Vagina (tissue), 2 donors: ENCODE measurements around the gene PABPC1L. TPM values are rescaled to one million over a fixed set of nuclear protein-coding genes. Genes with fewer than 3 reads are reported as not detected.

ENCODE experiments used
- DNase-seq, 2 donors: peaks; one replicate each; pipeline ENCODE4 v3.0.0-alpha.2; 2017; ENCODE audit errors: extremely low spot score in 2 of 2
- H3K27ac ChIP-seq: fragments of 200-600 bp; sonication (generic); one replicate; pipeline ENCODE4 v1.5.1; 2019
- H3K27me3 ChIP-seq: fragments of 200-600 bp; sonication (generic); one replicate; pipeline ENCODE4 v1.5.1; 2019
- H3K36me3 ChIP-seq, 2 donors: fragments of 200-600 bp; sonication (generic); one replicate each; pipeline ENCODE4 v1.5.1; 2017 to 2019
- H3K4me1 ChIP-seq: fragments of 200-600 bp; sonication (generic); one replicate; pipeline ENCODE4 v1.5.1; 2019
- H3K4me3 ChIP-seq, 2 donors: fragments of 200-600 bp; sonication (generic); 1 replicate in 1 of 2; 2 replicates in 1 of 2; pipeline ENCODE4 v1.5.1; 2016 to 2019
- H3K9me3 ChIP-seq: fragments of 200-600 bp; sonication (generic); one replicate; pipeline ENCODE4 v1.5.1; 2019
- POLR2A ChIP-seq, 2 donors: fragments of 450-650 bp; IDR thresholded peaks; one replicate each; pipeline ENCODE4 v1.6.1; 2017; ENCODE audit warnings: antibody characterized with exemption in 2 of 2, mild to moderate bottlenecking in 2 of 2, moderate library complexity in 2 of 2
- POLR2AphosphoS5 ChIP-seq, 2 donors: sonication (generic); formaldehyde crosslinking; IDR thresholded peaks; one replicate each; pipeline ENCODE4 v1.9.0; 2017; ENCODE audit warnings: antibody characterized with exemption in 2 of 2, mild to moderate bottlenecking in 2 of 2, low read depth in 1 of 2; ENCODE audit not compliant: insufficient read depth in 1 of 2
- intact Hi-C: fragments of 100-400 bp; cut with DNase I; formaldehyde crosslinking; loops from one replicate; pipeline ENCODE4 v1.15.1; 2023
- total RNA-seq: library from RNA; depleted of rRNA; stranded (reverse); fragments of >200 nt; gene quantifications from one replicate; pipeline ENCODE4 v1.2.3, GENCODE V29; 2016
- TF ChIP-seq, protein P1 (sequence below), 3 experiments: fragments of 450-650 bp in 2 of 3; fragments of 200-600 bp in 1 of 3; sonication (generic) in 1 of 3; IDR thresholded peaks; one replicate each; pipeline ENCODE4 v1.5.1; 2017 to 2019; ENCODE audit warnings: antibody characterized with exemption in 3 of 3, mild to moderate bottlenecking in 2 of 3, moderate library complexity in 2 of 3

The PABPC1L gene
- total RNA-seq, 1 donor from 2014 or later = 19.6 TPM

DNA sequence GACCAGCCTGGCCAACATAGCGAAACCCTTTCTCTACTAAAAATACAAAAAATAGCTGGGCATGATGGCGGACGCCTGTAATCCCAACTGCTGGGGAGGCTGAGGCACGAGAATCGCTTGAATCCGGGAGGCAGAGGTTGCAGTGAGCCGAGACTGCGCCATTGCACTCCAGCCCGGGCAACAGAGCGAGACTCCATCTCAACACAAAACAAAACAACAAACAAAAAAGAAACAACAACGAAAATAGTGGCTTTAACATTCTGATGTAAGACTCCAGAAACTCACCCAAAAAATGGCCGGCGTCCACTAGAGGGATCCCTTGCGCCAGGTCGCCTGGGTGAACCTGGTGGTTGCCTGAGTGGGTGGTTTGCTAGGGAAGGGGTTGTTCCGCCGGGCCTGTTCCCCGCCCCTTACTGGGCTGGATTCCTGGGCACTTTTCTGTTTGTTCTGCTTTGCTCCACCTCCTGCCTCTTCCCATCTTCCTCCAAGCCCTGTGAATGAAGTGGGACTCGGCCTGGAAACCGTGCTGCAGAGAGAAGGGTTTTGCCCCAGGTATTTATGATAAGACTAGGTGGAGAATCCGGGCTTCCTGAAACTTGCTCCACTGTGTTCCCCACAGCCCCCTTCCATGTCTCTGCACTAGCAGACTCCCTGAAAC lies 1.5 kb downstream of the PABPC1L start:
- Histone ChIP-seq H3K36me3 (peaks cover 0 to 13% of the 10 kb centered on the region in 2 donors), H3K27me3 (no peaks in the 10 kb centered on the region), H3K4me1 (peaks cover 17% of the 10 kb centered on the region), H3K9me3 (no peaks in the 10 kb centered on the region), H3K4me3 (no peak overlapping the region), H3K27ac (no peak overlapping the region)
- DNase-seq = peak in 1 of 2 donors; percentile 52
- TF ChIP-seq, protein P1, sequence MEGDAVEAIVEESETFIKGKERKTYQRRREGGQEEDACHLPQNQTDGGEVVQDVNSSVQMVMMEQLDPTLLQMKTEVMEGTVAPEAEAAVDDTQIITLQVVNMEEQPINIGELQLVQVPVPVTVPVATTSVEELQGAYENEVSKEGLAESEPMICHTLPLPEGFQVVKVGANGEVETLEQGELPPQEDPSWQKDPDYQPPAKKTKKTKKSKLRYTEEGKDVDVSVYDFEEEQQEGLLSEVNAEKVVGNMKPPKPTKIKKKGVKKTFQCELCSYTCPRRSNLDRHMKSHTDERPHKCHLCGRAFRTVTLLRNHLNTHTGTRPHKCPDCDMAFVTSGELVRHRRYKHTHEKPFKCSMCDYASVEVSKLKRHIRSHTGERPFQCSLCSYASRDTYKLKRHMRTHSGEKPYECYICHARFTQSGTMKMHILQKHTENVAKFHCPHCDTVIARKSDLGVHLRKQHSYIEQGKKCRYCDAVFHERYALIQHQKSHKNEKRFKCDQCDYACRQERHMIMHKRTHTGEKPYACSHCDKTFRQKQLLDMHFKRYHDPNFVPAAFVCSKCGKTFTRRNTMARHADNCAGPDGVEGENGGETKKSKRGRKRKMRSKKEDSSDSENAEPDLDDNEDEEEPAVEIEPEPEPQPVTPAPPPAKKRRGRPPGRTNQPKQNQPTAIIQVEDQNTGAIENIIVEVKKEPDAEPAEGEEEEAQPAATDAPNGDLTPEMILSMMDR (IDR thresholded peaks at IDR 0.05) = no peak
- TF ChIP-seq POLR2A (IDR thresholded peaks at IDR 0.05) (no peak), POLR2AphosphoS5 (IDR thresholded peaks at IDR 0.05; ENCODE audit: insufficient read depth in 1 of 2, low read depth in 1 of 2) (no peak)
- intact Hi-C loops = no loop called here

DNA sequence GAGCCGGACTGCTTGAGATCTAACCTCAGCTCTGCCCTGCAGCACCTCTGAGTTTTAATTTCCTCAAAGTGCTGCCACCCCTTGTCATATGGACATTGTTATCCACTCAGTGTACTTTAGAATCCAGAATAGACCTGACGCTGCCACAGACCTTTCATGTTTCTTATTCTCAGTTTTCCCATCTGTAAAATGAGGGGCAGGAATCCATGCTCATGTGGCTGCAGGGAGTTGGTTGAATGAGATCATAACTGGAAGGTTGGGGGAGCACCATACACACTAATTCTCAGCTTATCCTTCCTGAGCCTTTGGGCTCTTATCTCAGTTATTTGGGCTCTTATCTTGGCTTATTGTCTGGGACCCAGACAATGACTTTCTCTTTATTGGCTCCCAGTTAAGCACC lies 2.3 kb downstream of the PABPC1L start:
- no peaks in the 10 kb centered on the region for H3K9me3 ChIP-seq
- no peak overlapping the region for H3K27ac ChIP-seq
- TF ChIP-seq, protein P1 (IDR thresholded peaks at IDR 0.05) = no peak
- TF ChIP-seq POLR2A (IDR thresholded peaks at IDR 0.05) = no peak
- no peak for TF ChIP-seq POLR2AphosphoS5 (IDR thresholded peaks at IDR 0.05; ENCODE audit: insufficient read depth in 1 of 2, low read depth in 1 of 2)
- H3K4me3 ChIP-seq = no peak overlapping the region
- intact Hi-C loops = no loop called here
- H3K36me3 ChIP-seq = peaks cover 0 to 5% of the 10 kb centered on the region in 2 donors
- no peak for DNase-seq
- H3K4me1 ChIP-seq = peaks cover 17% of the 10 kb centered on the region
- no peaks in the 10 kb centered on the region for H3K27me3 ChIP-seq

DNA sequence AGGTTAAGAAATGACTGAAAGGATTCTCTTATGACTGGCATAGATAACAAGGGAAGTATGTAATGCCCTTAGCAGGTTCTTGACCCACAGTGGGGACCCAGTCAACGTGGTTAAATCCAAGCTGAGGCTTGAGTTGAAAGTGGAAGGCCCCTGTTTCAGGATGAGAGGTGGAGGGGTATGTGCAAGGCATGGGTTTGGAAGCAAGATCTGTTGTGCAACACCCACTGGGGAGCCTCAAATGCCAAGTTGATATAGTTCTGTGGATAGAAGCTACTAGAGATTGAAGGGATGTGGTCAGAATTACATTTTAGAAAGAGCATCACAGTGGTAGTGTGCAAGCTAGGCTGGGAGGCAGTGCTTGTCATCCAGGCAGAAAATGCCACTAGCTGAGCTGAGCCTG lies 5.1 kb downstream of the PABPC1L start:
- TF ChIP-seq, protein P1 (IDR thresholded peaks at IDR 0.05) = no peak
- TF ChIP-seq POLR2A (IDR thresholded peaks at IDR 0.05) (no peak), POLR2AphosphoS5 (IDR thresholded peaks at IDR 0.05; ENCODE audit: insufficient read depth in 1 of 2, low read depth in 1 of 2) (no peak)
- H3K4me3 ChIP-seq = no peak overlapping the region
- peaks cover 10% of the 10 kb centered on the region for H3K4me1 ChIP-seq
- H3K27ac ChIP-seq = no peak overlapping the region
- no peaks in the 10 kb centered on the region for H3K27me3 ChIP-seq
- H3K9me3 ChIP-seq = no peaks in the 10 kb centered on the region
- no peaks in the 10 kb centered on the region for H3K36me3 ChIP-seq
- intact Hi-C loops = no loop called here
- DNase-seq = no peak

DNA sequence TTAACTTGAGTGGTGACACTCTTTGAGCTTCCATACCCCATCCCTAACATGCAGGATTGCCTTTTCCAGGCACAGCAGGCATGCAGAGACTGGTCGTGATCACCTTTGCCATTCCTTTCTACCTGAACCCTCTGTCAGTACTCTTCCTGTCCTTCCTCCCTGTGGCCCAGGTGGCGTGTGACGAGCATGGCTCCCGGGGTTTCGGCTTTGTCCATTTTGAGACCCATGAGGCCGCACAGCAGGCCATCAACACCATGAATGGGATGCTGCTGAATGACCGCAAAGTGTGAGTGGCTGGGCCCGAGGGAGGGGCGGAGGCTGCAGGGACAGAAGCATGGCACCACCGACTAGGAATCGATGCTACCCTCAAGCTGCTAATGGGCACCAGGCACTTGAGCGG lies 6.7 kb downstream of the PABPC1L start:
- Histone ChIP-seq H3K9me3 (no peaks in the 10 kb centered on the region), H3K27me3 (no peaks in the 10 kb centered on the region), H3K36me3 (peaks cover 0 to 2% of the 10 kb centered on the region in 2 donors), H3K4me3 (no peak overlapping the region), H3K4me1 (no peaks in the 10 kb centered on the region), H3K27ac (no peak overlapping the region)
- no peak for DNase-seq
- intact Hi-C loops = no loop called here
- no peak for TF ChIP-seq POLR2A (IDR thresholded peaks at IDR 0.05)
- TF ChIP-seq, protein P1 (IDR thresholded peaks at IDR 0.05) = no peak
- TF ChIP-seq POLR2AphosphoS5 (IDR thresholded peaks at IDR 0.05; ENCODE audit: insufficient read depth in 1 of 2, low read depth in 1 of 2) = no peak

DNA sequence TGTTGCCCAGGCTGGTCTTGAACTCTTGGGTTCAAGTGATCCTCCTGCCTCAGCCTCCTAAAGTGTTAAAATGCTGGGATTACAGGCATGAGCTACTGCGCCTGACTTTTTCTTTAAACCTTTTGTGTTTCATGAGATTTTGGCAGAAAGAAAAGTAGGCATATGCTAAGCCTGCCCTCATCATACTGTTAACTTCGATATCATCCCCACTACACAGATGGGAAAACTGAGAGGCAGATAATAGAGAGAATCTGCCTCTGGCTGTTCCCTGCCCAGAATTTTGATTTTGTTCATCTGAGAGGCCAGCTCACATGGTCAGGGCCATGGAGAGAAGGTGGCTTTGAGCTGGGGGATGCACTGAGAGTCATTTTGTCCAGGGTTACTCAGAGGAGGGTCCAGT lies 7.5 kb downstream of the PABPC1L start:
- Histone ChIP-seq H3K4me1 (no peaks in the 10 kb centered on the region), H3K9me3 (no peaks in the 10 kb centered on the region), H3K27ac (no peak overlapping the region), H3K27me3 (no peaks in the 10 kb centered on the region), H3K36me3 (peaks cover 0 to 7% of the 10 kb centered on the region in 2 donors), H3K4me3 (no peak overlapping the region)
- intact Hi-C loops = no loop called here
- TF ChIP-seq, protein P1 (IDR thresholded peaks at IDR 0.05) = no peak
- TF ChIP-seq POLR2AphosphoS5 (IDR thresholded peaks at IDR 0.05; ENCODE audit: insufficient read depth in 1 of 2, low read depth in 1 of 2) (no peak), POLR2A (IDR thresholded peaks at IDR 0.05) (no peak)
- DNase-seq = no peak
